MCF 10A (cell line): ENCODE data around the gene ZNF618. TPM values are rescaled to one million over a fixed set of nuclear protein-coding genes. Genes with fewer than 3 reads are reported as not detected.

ENCODE experiments used
- BruUV-seq: library from RNA; stranded (reverse); fragments of 400-500 nt; replicated peaks from 2 replicates; lab custom pipeline; 2021; lab: Mats Ljungman, UMichigan
- CTCF ChIA-PET: fragments of 300-600 bp; sonication (Branson Sonifier 250); formaldehyde crosslinking; extraction: SDS; loops from one replicate; lab custom pipeline; 2021; ENCODE audit warnings: antibody characterized with exemption, inconsistent platforms; lab: Yijun Ruan, JAX
- POLR2A ChIA-PET: fragments of 300-600, 350-650 bp; sonication (Branson Sonifier 250); formaldehyde crosslinking; extraction: SDS; loops from one replicate; lab custom pipeline; 2020; ENCODE audit warnings: antibody characterized with exemption, inconsistent platforms; lab: Yijun Ruan, JAX
- DNase-seq: peaks from one replicate; pipeline ENCODE4 v3.0.0-alpha.2; 2018; ENCODE audit not compliant: unreplicated experiment
- H3K27ac Mint-ChIP-seq: one replicate; pipeline ENCODE4 v1.8.0; 2022; ENCODE audit warnings: mild to moderate bottlenecking, low read depth, mixed read lengths; ENCODE audit not compliant: unreplicated experiment
- H3K27me3 Mint-ChIP-seq: one replicate; pipeline ENCODE4 v1.8.0; 2022; ENCODE audit warnings: mixed read lengths; ENCODE audit not compliant: insufficient read depth, unreplicated experiment
- H3K36me3 Mint-ChIP-seq: one replicate; pipeline ENCODE4 v1.8.0; 2022; ENCODE audit warnings: mild to moderate bottlenecking, moderate library complexity, mixed read lengths; ENCODE audit not compliant: insufficient read depth, unreplicated experiment
- H3K4me1 Mint-ChIP-seq: one replicate; pipeline ENCODE4 v1.8.0; 2022; ENCODE audit warnings: mixed read lengths; ENCODE audit not compliant: insufficient read depth, unreplicated experiment
- H3K4me3 Mint-ChIP-seq: one replicate; pipeline ENCODE4 v1.8.0; 2022; ENCODE audit warnings: mild to moderate bottlenecking, moderate library complexity, mixed read lengths; ENCODE audit not compliant: unreplicated experiment
- H3K9me3 Mint-ChIP-seq: one replicate; pipeline ENCODE4 v1.8.0; 2022; ENCODE audit warnings: mixed read lengths; ENCODE audit not compliant: unreplicated experiment
- intact Hi-C: fragments of 100-400 bp; cut with micrococcal nuclease; formaldehyde crosslinking; loops from 2 replicates; pipeline ENCODE4 v1.14.1; 2022
- total RNA-seq: library from RNA; stranded (reverse); gene quantifications from 2 replicates; pipeline ENCODE4 v1.2.3, GENCODE V29; 2022
- TF ChIP-seq, protein P1 (sequence below): fragments of 200-600 bp; IDR thresholded peaks from one replicate; pipeline ENCODE4 v1.8.0; 2022; ENCODE audit warnings: antibody characterized with exemption, mild to moderate bottlenecking; ENCODE audit not compliant: unreplicated experiment

The ZNF618 gene
- total RNA-seq, 1 experiment from 2014 or later, result 4.8 TPM

DNA sequence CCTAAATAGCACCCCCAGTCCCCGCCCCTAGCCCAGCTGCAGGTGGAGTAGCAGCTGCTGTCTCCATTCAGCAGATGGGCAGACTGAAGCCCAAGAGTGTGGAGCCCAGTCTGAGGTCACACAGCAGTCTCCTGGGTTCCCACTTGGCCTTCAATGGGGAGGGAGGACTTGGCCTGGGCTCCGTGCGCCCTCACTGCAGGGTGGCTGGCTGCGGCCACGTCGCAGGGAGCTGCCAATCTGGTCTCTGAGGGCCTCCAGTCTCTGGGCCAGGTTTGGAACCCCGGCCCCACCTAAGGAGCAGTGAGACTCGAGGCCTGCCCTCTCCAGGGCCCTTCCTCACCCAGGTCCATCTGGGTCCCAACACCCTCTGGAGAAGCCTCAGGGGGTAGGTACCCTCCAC, 215.6 kb downstream of the ZNF618 start:
- no peaks in the 10 kb centered on the region for H3K4me1 Mint-ChIP-seq
- POLR2A ChIA-PET, result interaction anchor here (0.6 kb wide), 2 partner anchors 11 to 315 kb away, joined by 3 read pairs; no protein-coding TSS in a partner anchor
- H3K27me3 Mint-ChIP-seq, result no peaks in the 10 kb centered on the region
- intact Hi-C loops, result no loop called here
- no peaks in the 10 kb centered on the region for H3K36me3 Mint-ChIP-seq
- H3K4me3 Mint-ChIP-seq, result no peak overlapping the region
- no TSS peak for BruUV-seq
- no peak overlapping the region for H3K27ac Mint-ChIP-seq
- CTCF ChIA-PET, result interaction anchor here (0.6 to 1.0 kb wide), 4 partner anchors 9 to 702 kb away, joined by 3 to 5 read pairs (median 4); no protein-coding TSS in a partner anchor
- H3K9me3 Mint-ChIP-seq, result no peaks in the 10 kb centered on the region
- TF ChIP-seq, protein P1, sequence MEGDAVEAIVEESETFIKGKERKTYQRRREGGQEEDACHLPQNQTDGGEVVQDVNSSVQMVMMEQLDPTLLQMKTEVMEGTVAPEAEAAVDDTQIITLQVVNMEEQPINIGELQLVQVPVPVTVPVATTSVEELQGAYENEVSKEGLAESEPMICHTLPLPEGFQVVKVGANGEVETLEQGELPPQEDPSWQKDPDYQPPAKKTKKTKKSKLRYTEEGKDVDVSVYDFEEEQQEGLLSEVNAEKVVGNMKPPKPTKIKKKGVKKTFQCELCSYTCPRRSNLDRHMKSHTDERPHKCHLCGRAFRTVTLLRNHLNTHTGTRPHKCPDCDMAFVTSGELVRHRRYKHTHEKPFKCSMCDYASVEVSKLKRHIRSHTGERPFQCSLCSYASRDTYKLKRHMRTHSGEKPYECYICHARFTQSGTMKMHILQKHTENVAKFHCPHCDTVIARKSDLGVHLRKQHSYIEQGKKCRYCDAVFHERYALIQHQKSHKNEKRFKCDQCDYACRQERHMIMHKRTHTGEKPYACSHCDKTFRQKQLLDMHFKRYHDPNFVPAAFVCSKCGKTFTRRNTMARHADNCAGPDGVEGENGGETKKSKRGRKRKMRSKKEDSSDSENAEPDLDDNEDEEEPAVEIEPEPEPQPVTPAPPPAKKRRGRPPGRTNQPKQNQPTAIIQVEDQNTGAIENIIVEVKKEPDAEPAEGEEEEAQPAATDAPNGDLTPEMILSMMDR, result no peak
- no peak for DNase-seq

DNA sequence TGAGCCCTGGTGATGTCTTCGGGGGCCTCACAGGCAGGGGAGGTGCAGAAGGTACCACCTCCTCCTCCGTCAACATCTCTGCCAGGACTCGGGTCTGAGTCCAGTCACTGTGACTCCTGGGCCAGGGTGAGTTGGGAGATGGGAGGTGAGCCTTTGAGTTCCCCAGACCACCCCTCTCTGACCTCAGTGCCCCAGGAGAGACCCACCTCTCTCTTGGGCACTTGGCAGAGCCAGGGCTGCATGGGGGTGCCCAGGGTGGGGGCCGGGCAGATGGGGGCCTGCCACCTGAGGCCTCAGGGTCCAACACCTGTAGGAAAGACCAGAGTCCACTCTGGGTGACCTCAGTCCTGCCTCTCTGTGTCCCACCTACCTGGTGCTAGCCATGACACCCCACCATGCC, 216.2 kb downstream of the ZNF618 start:
- TF ChIP-seq, protein P1, result no peak
- ChIA-PET CTCF (no interaction called here), POLR2A (no interaction called here)
- H3K27me3 Mint-ChIP-seq, result no peaks in the 10 kb centered on the region
- no peak overlapping the region for H3K27ac Mint-ChIP-seq
- intact Hi-C loops, result no loop called here
- H3K36me3 Mint-ChIP-seq, result no peaks in the 10 kb centered on the region
- no peak for DNase-seq
- no peak overlapping the region for H3K4me3 Mint-ChIP-seq
- BruUV-seq, result no TSS peak
- no peaks in the 10 kb centered on the region for H3K4me1 Mint-ChIP-seq
- no peaks in the 10 kb centered on the region for H3K9me3 Mint-ChIP-seq

DNA sequence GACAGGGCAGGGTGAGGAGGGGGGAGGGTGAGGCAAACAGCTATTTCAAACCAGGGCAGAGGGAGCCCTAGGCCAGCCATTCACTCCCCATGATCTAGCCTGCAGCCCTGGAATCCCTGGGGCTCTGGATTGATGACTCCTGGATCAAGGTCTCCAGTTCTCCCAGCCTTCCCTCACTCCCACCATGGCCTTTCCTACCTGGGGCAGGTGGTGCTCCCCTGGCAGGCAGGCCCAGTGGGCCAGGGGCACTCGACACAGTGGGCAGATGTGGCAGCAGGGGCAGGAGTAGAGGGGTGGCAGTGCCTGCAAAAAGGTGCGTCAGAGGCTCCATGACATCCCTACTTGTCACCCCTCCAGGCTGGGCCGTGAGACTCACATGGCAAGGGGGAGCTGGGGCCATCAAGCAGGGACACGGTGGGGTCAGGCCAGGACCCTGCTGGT, 216.9 kb downstream of the ZNF618 start:
- H3K4me3 Mint-ChIP-seq, result no peak overlapping the region
- TF ChIP-seq, protein P1, result no peak
- H3K9me3 Mint-ChIP-seq, result no peaks in the 10 kb centered on the region
- intact Hi-C loops, result no loop called here
- CTCF ChIA-PET, result interaction anchor here (0.6 to 5.6 kb wide), 4 partner anchors 9 to 198 kb away, joined by 3 to 36 read pairs (median 5); no protein-coding TSS in a partner anchor
- no TSS peak for BruUV-seq
- DNase-seq, result no peak
- no peaks in the 10 kb centered on the region for H3K27me3 Mint-ChIP-seq
- H3K36me3 Mint-ChIP-seq, result no peaks in the 10 kb centered on the region
- H3K4me1 Mint-ChIP-seq, result no peaks in the 10 kb centered on the region
- H3K27ac Mint-ChIP-seq, result no peak overlapping the region
- POLR2A ChIA-PET, result no interaction called here

- Mint-ChIP-seq H3K4me1 (no peaks in the 10 kb centered on the region), H3K4me3 (no peak overlapping the region), H3K27me3 (no peaks in the 10 kb centered on the region), H3K9me3 (no peaks in the 10 kb centered on the region), H3K27ac (no peak overlapping the region), H3K36me3 (no peaks in the 10 kb centered on the region)
- POLR2A ChIA-PET, result no interaction called here
- intact Hi-C loops, result no loop called here
- CTCF ChIA-PET, result interaction anchor here (0.6 to 5.6 kb wide), 4 partner anchors 10 to 197 kb away, joined by 3 to 36 read pairs (median 5); no protein-coding TSS in a partner anchor
- TF ChIP-seq, protein P1, result no peak
- no TSS peak for BruUV-seq
- no peak for DNase-seq
Observed at GRCh38 chr9:114093761-114094505, 217.8 kb downstream of the ZNF618 start.
